HCT116 (cell line): Measurements from ENCODE around the gene BBX. TPM values are rescaled to one million over a fixed set of nuclear protein-coding genes. Genes with fewer than 3 reads are reported as not detected.
A peak's percentile ranks its signal among the peaks of the same experiment; 100 is the strongest.

Experiments used
- ATAC-seq: fragments of 200-7000 bp; cut with Tn5 transposase; 2 replicates; pipeline ENCODE4 v1.9.1; 2020; ENCODE audit warnings: mild to moderate bottlenecking, moderate library complexity
- BruUV-seq: library from RNA; stranded (reverse); fragments of 400-500 nt; replicated peaks from 2 replicates; lab custom pipeline; 2021; lab: Mats Ljungman, UMichigan
- CTCF ChIA-PET: fragments of 300-600 bp; sonication (Branson Sonifier 250); formaldehyde crosslinking; loops from one replicate; lab custom pipeline; 2021; ENCODE audit warnings: antibody characterized with exemption; lab: Charles Lee
- POLR2A ChIA-PET: fragments of 300-600, 350-600 bp; sonication (Branson Sonifier 250); formaldehyde crosslinking; loops from one replicate; lab custom pipeline; 2021; ENCODE audit warnings: antibody characterized with exemption; lab: Charles Lee
- RAD21 ChIA-PET, 2 experiments: fragments of 300-600 bp; sonication (Branson Sonifier 250); formaldehyde crosslinking; loops; one replicate each; lab custom pipeline; 2023; ENCODE audit warnings: low total read pairs in 2 of 2; ENCODE audit not compliant: uncharacterized antibody in 2 of 2, unreplicated experiment in 2 of 2, low non-redundant PET in 1 of 2; lab: Charles Lee
- DNase-seq: peaks from one replicate; pipeline ENCODE4 v3.0.0-alpha.2; 2010; ENCODE audit warnings: low read depth, low spot score
- H2AFZ ChIP-seq: fragments of 200-600 bp; shearing (Covaris generic), sonication (generic); 2 replicates; pipeline ENCODE4 v1.6.1; 2017; ENCODE audit warnings: low read depth, mixed run types, mixed read lengths, antibody characterized with exemption, low read length; ENCODE audit not compliant: poor library complexity, severe bottlenecking
- H3K27ac ChIP-seq: 2 replicates; pipeline ENCODE4 v1.5.1; 2012; ENCODE audit warnings: low read depth, low read length
- H3K27me3 ChIP-seq: fragments of 200-600 bp; sonication (generic); 2 replicates; pipeline ENCODE4 v1.6.1; 2016; ENCODE audit warnings: mixed run types, low read length, mixed read lengths; ENCODE audit not compliant: insufficient read depth
- H3K36me3 ChIP-seq, 2 experiments: fragments of 200-500 bp in 1 of 2; fragments of 200-600 bp in 1 of 2; sonication (Bioruptor generic) in 1 of 2; sonication (generic) in 1 of 2; 2 replicates each; pipeline versions ENCODE4 v1.5.1 to v1.6.1; 2014 to 2016; ENCODE audit warnings: low read length in 2 of 2, inconsistent platforms in 1 of 2, mixed read lengths in 1 of 2, mixed run types in 1 of 2; ENCODE audit not compliant: insufficient read depth in 2 of 2, control insufficient read depth in 1 of 2
- H3K4me1 ChIP-seq, 2 experiments: fragments of 200-600 bp in 1 of 2; sonication (generic) in 1 of 2; 2 replicates each; pipeline versions ENCODE4 v1.5.1 to v1.6.1; 2012 to 2017; ENCODE audit warnings: low read length in 2 of 2, inconsistent platforms in 1 of 2, mild to moderate bottlenecking in 1 of 2, mixed read lengths in 1 of 2, mixed run types in 1 of 2, moderate library complexity in 1 of 2; ENCODE audit not compliant: insufficient read depth in 2 of 2, control insufficient read depth in 1 of 2
- H3K4me2 ChIP-seq: fragments of 200-600 bp; sonication (generic); 2 replicates; pipeline ENCODE4 v1.6.1; 2017; ENCODE audit warnings: mixed run types, low read length, mixed read lengths
- H3K4me3 ChIP-seq, 2 experiments: fragments of 200-600 bp in 1 of 2; sonication (generic) in 1 of 2; replicated peaks in 1 of 2; 2 replicates each; pipeline ENCODE4 v1.5.1; 2011 to 2016; ENCODE audit warnings: low read length in 2 of 2, control low read depth in 1 of 2, low read depth in 1 of 2, mild to moderate bottlenecking in 1 of 2, mixed read lengths in 1 of 2, mixed run types in 1 of 2
- H3K79me2 ChIP-seq: fragments of 200-600 bp; sonication (generic); 2 replicates; pipeline ENCODE4 v1.6.1; 2017; ENCODE audit warnings: mild to moderate bottlenecking, mixed run types, low read length, moderate library complexity, mixed read lengths; ENCODE audit not compliant: insufficient read depth
- H3K9ac ChIP-seq: fragments of 200-600 bp; sonication (generic); 2 replicates; pipeline ENCODE4 v1.6.1; 2016; ENCODE audit warnings: low read length, mixed read lengths
- H3K9me2 ChIP-seq: fragments of 200-600 bp; sonication (generic), shearing (Covaris generic); 2 replicates; pipeline ENCODE4 v1.6.1; 2017; ENCODE audit warnings: mixed run types, mild to moderate bottlenecking, moderate library complexity; ENCODE audit not compliant: insufficient read depth
- H3K9me3 ChIP-seq, 2 experiments: fragments of 200-500 bp in 1 of 2; fragments of 200-600 bp in 1 of 2; sonication (Bioruptor generic) in 1 of 2; sonication (generic) in 1 of 2; 2 replicates each; pipeline ENCODE4 v1.6.1; 2014 to 2017; ENCODE audit warnings: low read length in 2 of 2, mixed read lengths in 2 of 2, inconsistent platforms in 1 of 2, low read depth in 1 of 2, mild to moderate bottlenecking in 1 of 2, mixed run types in 1 of 2, moderate library complexity in 1 of 2; ENCODE audit not compliant: control insufficient read depth in 1 of 2, insufficient read depth in 1 of 2
- H4K20me1 ChIP-seq: fragments of 200-600 bp; sonication (generic), shearing (Covaris generic); 2 replicates; pipeline ENCODE4 v1.6.1; 2017; ENCODE audit warnings: mixed run types, mild to moderate bottlenecking, moderate library complexity; ENCODE audit not compliant: insufficient read depth
- CBX3 ChIP-seq: IDR thresholded peaks from 2 replicates; pipeline ENCODE4 v1.6.1; 2012; ENCODE audit warnings: low read depth
- CTCF ChIP-seq, 3 experiments: fragments of 200-600 bp in 1 of 3; sonication (generic) in 1 of 3; IDR thresholded peaks in 2 of 3; conservative IDR thresholded peaks in 1 of 3; 2 replicates each; pipeline ENCODE4 v1.5.1; 2012 to 2017; ENCODE audit warnings: low read depth in 2 of 3, low read length in 2 of 3, antibody characterized with exemption in 1 of 3, borderline replicate concordance in 1 of 3, control low read depth in 1 of 3, mild to moderate bottlenecking in 1 of 3, mixed read lengths in 1 of 3, mixed run types in 1 of 3, moderate library complexity in 1 of 3; ENCODE audit not compliant: insufficient read depth in 1 of 3
- EGR1 ChIP-seq: IDR thresholded peaks from 2 replicates; pipeline ENCODE4 v1.6.1; 2012; ENCODE audit warnings: low read depth
- EZH2phosphoT487 ChIP-seq: fragments of 200-600 bp; IDR thresholded peaks from 2 replicates; pipeline ENCODE4 v1.6.1; 2018; ENCODE audit warnings: antibody characterized with exemption, borderline replicate concordance
- JUND ChIP-seq: IDR thresholded peaks from 2 replicates; pipeline ENCODE4 v1.6.1; 2012
- RAD21 ChIP-seq: IDR thresholded peaks from 2 replicates; pipeline ENCODE4 v1.6.1; 2012; ENCODE audit warnings: low read depth, mild to moderate bottlenecking
- TCF7L2 ChIP-seq: IDR thresholded peaks from 2 replicates; pipeline ENCODE4 v1.7.0; 2011; ENCODE audit warnings: borderline replicate concordance, inconsistent platforms; ENCODE audit not compliant: insufficient read depth, insufficient read length; ENCODE audit errors: extremely low read depth
- ZBTB33 ChIP-seq: IDR thresholded peaks from 2 replicates; pipeline ENCODE4 v1.6.1; 2011; ENCODE audit warnings: mild to moderate bottlenecking, low read length, moderate library complexity; ENCODE audit not compliant: insufficient replicate concordance; ENCODE audit errors: extremely low read depth
- ZFX ChIP-seq: fragments of 450-650 bp; IDR thresholded peaks from 2 replicates; pipeline ENCODE4 v1.6.1; 2017
- ZNF274 ChIP-seq: fragments of 200-500 bp; sonication (Bioruptor generic); IDR thresholded peaks from 2 replicates; pipeline ENCODE4 v1.6.1; 2014; ENCODE audit warnings: mild to moderate bottlenecking, low read depth, low read length, inconsistent platforms
- intact Hi-C: fragments of 100-400 bp; cut with micrococcal nuclease; formaldehyde crosslinking; loops from 2 replicates; pipeline ENCODE4 v1.10.0; 2022
- total RNA-seq: library from RNA; stranded (reverse); gene quantifications from one replicate; pipeline ENCODE4 v1.2.1, GENCODE V29; 2021; ENCODE audit not compliant: unreplicated experiment
- TF ChIP-seq, protein P1 (sequence below): IDR thresholded peaks from 2 replicates; pipeline ENCODE4 v1.6.1; 2012

Gene BBX
- total RNA-seq, 1 experiment from 2014 or later, result 55.6 TPM

DNA sequence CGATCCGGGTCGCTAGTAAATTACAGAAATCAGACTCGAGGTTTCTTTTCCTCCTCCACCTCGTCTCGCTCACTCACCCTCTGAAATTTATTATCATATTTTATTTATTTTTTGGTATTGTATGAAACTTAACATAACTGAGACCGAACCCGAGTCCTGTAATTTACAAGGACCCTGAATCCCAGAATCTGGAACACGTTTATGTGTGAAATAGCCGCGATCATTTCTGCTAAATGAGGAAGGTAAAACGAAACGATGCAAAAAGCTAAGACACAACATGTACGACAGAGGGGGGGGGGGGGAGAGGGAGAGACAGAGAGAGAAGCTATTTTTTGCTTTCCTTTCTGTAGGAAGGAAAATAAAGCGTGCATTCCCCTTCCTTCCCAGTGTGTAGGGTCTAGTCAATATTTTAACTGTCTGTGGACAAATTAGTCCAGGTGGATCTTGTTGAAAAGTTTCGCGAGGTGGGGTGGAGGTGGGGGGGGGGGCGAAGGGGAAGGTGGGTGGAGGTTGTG is 1.6 kb downstream of the BBX start:
- ATAC-seq, result no peak
- H3K9me3 ChIP-seq, result no peaks in the 10 kb centered on the region
- H3K27ac ChIP-seq, result peak overlapping the region; percentile 86
- H3K79me2 ChIP-seq, result peaks cover 52% of the 10 kb centered on the region
- no peak for DNase-seq
- peak overlapping the region; percentile 95 for H3K4me2 ChIP-seq
- ChIA-PET CTCF (interaction anchor here (0.6 to 1.3 kb wide), 4 partner anchors 94 to 288 kb away, joined by 3 to 8 read pairs (median 4); no protein-coding TSS in a partner anchor), RAD21 (interaction anchor here in 1 of 2 experiments (0.7 kb wide), 1 partner anchor 64 kb away, joined by 7 read pairs; no protein-coding TSS in a partner anchor), POLR2A (interaction anchor here (0.6 to 1.2 kb wide), 3 partner anchors 8 to 14 kb away, joined by 3 to 5 read pairs (median 3); no protein-coding TSS in a partner anchor)
- H3K36me3 ChIP-seq, result no peaks in the 10 kb centered on the region
- intact Hi-C loops, result loop anchor here (5.0 kb wide), 1 partner anchor 92 kb away; no protein-coding TSS in a partner anchor
- H4K20me1 ChIP-seq, result no peaks in the 10 kb centered on the region
- no TSS peak for BruUV-seq
- peak overlapping the region; percentile 84 for H2AFZ ChIP-seq
- H3K9ac ChIP-seq, result peak overlapping the region; percentile 77
- H3K27me3 ChIP-seq, result no peaks in the 10 kb centered on the region
- H3K4me3 ChIP-seq, result peak overlapping the region; percentile 78 to 81
- TF ChIP-seq CBX3 (no peak), CTCF (IDR thresholded peaks at IDR 0.05 in 2 of 3, conservative IDR thresholded peaks at IDR 0.05 in 1 of 3; ENCODE audit: borderline replicate concordance in 1 of 3, insufficient read depth in 1 of 3, low read depth in 2 of 3, low read length in 2 of 3) (no peak), TCF7L2 (no peak), EZH2phosphoT487 (no peak), ZNF274 (no peak), ZFX (no peak), JUND (no peak), EGR1 (no peak), ZBTB33 (no peak), RAD21 (no peak)
- TF ChIP-seq, protein P1, sequence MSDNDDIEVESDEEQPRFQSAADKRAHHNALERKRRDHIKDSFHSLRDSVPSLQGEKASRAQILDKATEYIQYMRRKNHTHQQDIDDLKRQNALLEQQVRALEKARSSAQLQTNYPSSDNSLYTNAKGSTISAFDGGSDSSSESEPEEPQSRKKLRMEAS, result no peak
- no peaks in the 10 kb centered on the region for H3K9me2 ChIP-seq
- H3K4me1 ChIP-seq, result peaks cover 3 to 13% of the 10 kb centered on the region in 2 experiments; a peak in 2 of 4 replicates
